OCI-LY1 (cell line): ENCODE measurements around the gene NME3.

ENCODE experiments used
- H2AFZ ChIP-seq: fragments of 200-600 bp; sonication (generic), shearing (Covaris generic); 2 replicates; pipeline ENCODE4 v1.6.0; 2014; ENCODE audit warnings: antibody characterized with exemption, mild to moderate bottlenecking, low read length
- H3F3A ChIP-seq: fragments of 200-600 bp; sonication (generic), shearing (Covaris generic); 2 replicates; pipeline ENCODE4 v1.6.0; 2014; ENCODE audit warnings: mild to moderate bottlenecking, antibody characterized with exemption, low read length, moderate library complexity; ENCODE audit not compliant: insufficient read depth
- H3K27ac ChIP-seq: fragments of 200-600 bp; sonication (generic); 2 replicates; pipeline ENCODE4 v1.5.1; 2014; ENCODE audit warnings: low read length, mixed run types, mild to moderate bottlenecking, low read depth; ENCODE audit not compliant: poor library complexity, severe bottlenecking
- H3K27me3 ChIP-seq: fragments of 200-600 bp; sonication (generic); 2 replicates; pipeline ENCODE4 v1.6.0; 2014; ENCODE audit warnings: antibody characterized with exemption, mild to moderate bottlenecking, low read length, moderate library complexity; ENCODE audit not compliant: insufficient read depth
- H3K36me3 ChIP-seq: fragments of 200-600 bp; sonication (generic); 2 replicates; pipeline ENCODE4 v1.6.1; 2014; ENCODE audit warnings: mild to moderate bottlenecking, antibody characterized with exemption, low read length, moderate library complexity, mixed read lengths; ENCODE audit not compliant: insufficient read depth
- H3K4me1 ChIP-seq: fragments of 200-600 bp; sonication (generic); 2 replicates; pipeline ENCODE4 v1.5.1; 2014; ENCODE audit warnings: mild to moderate bottlenecking, low read length, moderate library complexity; ENCODE audit not compliant: insufficient read depth, severe bottlenecking
- H3K4me2 ChIP-seq: fragments of 200-600 bp; sonication (generic), shearing (Covaris generic); 2 replicates; pipeline ENCODE4 v1.6.1; 2014; ENCODE audit warnings: low read length
- H3K4me3 ChIP-seq: fragments of 200-600 bp; sonication (generic); 2 replicates; pipeline ENCODE4 v1.5.1; 2014; ENCODE audit warnings: low read length, low read depth, mild to moderate bottlenecking, mixed read lengths; ENCODE audit not compliant: poor library complexity, severe bottlenecking
- H3K79me2 ChIP-seq: fragments of 200-600 bp; shearing (Covaris generic); 2 replicates; pipeline ENCODE4 v1.6.1; 2016; ENCODE audit warnings: mixed run types, low read length, mixed read lengths; ENCODE audit not compliant: insufficient read depth
- H3K9ac ChIP-seq: fragments of 200-600 bp; sonication (generic), shearing (Covaris generic); 2 replicates; pipeline ENCODE4 v1.6.1; 2014; ENCODE audit warnings: mild to moderate bottlenecking, low read length, mixed read lengths
- H3K9me2 ChIP-seq: fragments of 200-600 bp; sonication (generic), shearing (Covaris generic); 2 replicates; pipeline ENCODE4 v1.6.1; 2014; ENCODE audit warnings: low read depth, mild to moderate bottlenecking, low read length, mixed read lengths
- H3K9me3 ChIP-seq: fragments of 200-600 bp; shearing (Covaris generic); 2 replicates; pipeline ENCODE4 v1.6.1; 2014; ENCODE audit warnings: low read length, mixed read lengths
- H4K20me1 ChIP-seq: fragments of 200-600 bp; sonication (generic), shearing (Covaris generic); 2 replicates; pipeline ENCODE4 v1.6.0; 2016; ENCODE audit warnings: mild to moderate bottlenecking, low read length; ENCODE audit not compliant: insufficient read depth
- CTCF ChIP-seq: fragments of 200-600 bp; sonication (generic), shearing (Covaris generic); IDR thresholded peaks from 2 replicates; pipeline ENCODE4 v1.5.1; 2017; ENCODE audit warnings: mild to moderate bottlenecking, antibody characterized with exemption, low read length, moderate library complexity, mixed read lengths
- EZH2 ChIP-seq: fragments of 200-600 bp; sonication (generic), shearing (Covaris generic); IDR thresholded peaks from 2 replicates; pipeline ENCODE4 v1.8.0; 2017; ENCODE audit warnings: borderline replicate concordance, mixed run types, mild to moderate bottlenecking, antibody characterized with exemption, low read length, moderate library complexity, mixed read lengths

Gene NME3

DNA sequence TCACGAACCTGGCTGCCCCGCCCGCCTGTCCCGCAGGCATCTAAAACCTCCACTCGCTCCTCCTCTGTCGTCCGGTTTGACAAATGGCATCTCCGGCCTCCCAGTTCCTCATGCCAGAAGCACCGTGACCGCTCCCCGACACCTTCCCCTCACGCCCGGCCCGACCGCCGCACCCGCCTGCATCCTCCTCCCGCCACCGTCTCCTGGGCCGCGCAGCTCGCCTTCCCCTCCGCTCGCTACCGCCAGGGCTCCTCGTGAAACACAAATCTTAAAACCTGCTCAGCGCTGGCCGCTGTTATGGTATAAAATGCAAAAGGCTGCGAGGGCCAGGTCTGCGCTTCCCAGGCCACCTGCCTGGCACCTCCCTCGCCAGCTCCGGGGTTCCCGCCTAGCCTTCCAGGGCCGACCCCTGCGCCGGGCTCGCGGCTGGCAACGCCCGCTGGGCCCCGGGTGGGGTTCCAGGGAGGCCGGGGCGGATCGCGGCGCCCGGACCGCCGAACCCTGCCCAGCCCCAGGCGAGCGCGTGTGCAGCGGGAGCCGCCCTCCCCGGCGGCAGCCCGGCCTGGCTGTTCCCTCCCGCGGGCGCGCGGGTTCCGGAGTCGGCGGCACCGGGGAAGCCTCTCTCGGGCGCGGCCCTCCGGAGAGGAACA lies 10.5 kb upstream of the NME3 start:
- Histone ChIP-seq H2AFZ (no peak overlapping the region), H3K27me3 (no peaks in the 10 kb centered on the region), H3K9ac (peak overlapping the region; percentile 73), H3F3A (0 out of 2 replicates have a peak, but pooled peaks cover 3% of the 10 kb centered on the region), H3K4me2 (peak overlapping the region; percentile 82), H3K9me2 (no peaks in the 10 kb centered on the region), H3K4me3 (peak overlapping the region; percentile 97), H3K9me3 (no peaks in the 10 kb centered on the region), H3K79me2 (peaks cover 6% of the 10 kb centered on the region), H3K36me3 (peaks cover 58% of the 10 kb centered on the region), H4K20me1 (no peaks in the 10 kb centered on the region), H3K4me1 (peaks cover 20% of the 10 kb centered on the region), H3K27ac (peak overlapping the region; percentile 30)
- TF ChIP-seq CTCF (no peak), EZH2 (no peak)

DNA sequence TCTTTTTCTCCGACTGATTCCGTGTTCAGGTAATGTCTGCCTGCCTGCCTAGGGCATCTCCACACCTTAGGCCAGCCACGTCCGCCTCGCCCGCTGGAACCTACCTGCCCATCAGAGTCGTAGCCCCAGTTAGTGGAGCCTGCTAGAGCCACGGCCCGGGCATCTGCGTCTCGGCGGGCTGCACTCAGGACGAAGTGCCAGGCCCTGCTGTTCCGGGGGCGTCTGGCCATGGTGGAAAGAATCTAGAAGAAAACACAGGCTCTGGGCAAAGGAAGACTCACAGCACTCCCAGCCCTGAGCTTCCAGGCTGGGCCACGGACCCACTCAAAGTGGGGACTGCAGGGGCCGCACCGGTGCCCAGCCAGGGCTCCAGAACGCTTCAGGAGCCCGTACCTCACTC lies 9.9 kb upstream of the NME3 start:
- peak overlapping the region; percentile 73 for H3K9ac ChIP-seq
- no peaks in the 10 kb centered on the region for H4K20me1 ChIP-seq
- no peak overlapping the region for H2AFZ ChIP-seq
- no peaks in the 10 kb centered on the region for H3K9me2 ChIP-seq
- peaks cover 20% of the 10 kb centered on the region for H3K4me1 ChIP-seq
- TF ChIP-seq EZH2 (no peak), CTCF (no peak)
- H3K36me3 ChIP-seq, result peaks cover 58% of the 10 kb centered on the region
- peak overlapping the region; percentile 97 for H3K4me3 ChIP-seq
- peak overlapping the region; percentile 82 for H3K4me2 ChIP-seq
- no peaks in the 10 kb centered on the region for H3K27me3 ChIP-seq
- H3F3A ChIP-seq, result 0 out of 2 replicates have a peak, but pooled peaks cover 3% of the 10 kb centered on the region
- no peaks in the 10 kb centered on the region for H3K9me3 ChIP-seq
- H3K79me2 ChIP-seq, result peaks cover 6% of the 10 kb centered on the region
- H3K27ac ChIP-seq, result peak overlapping the region; percentile 30

- Histone ChIP-seq H3K79me2 (peaks cover 6% of the 10 kb centered on the region), H3K36me3 (peaks cover 52% of the 10 kb centered on the region), H3K9me3 (no peaks in the 10 kb centered on the region), H4K20me1 (no peaks in the 10 kb centered on the region), H3K27ac (no peak overlapping the region), H2AFZ (no peak overlapping the region), H3K9me2 (no peaks in the 10 kb centered on the region), H3K27me3 (no peaks in the 10 kb centered on the region), H3K4me1 (peaks cover 20% of the 10 kb centered on the region), H3K4me2 (peak overlapping the region; percentile 82; the same call in 1 of the 2 replicates), H3F3A (0 out of 2 replicates have a peak, but pooled peaks cover 3% of the 10 kb centered on the region), H3K4me3 (peak overlapping the region; percentile 97), H3K9ac (peak overlapping the region; percentile 73; the same call in 1 of the 2 replicates)
- TF ChIP-seq EZH2 (no peak), CTCF (no peak)
These were observed 9.3 kb upstream of the NME3 start for GRCh38 chr16:1780677-1781072.
